ENCODE results near the gene FILIP1L. TPM values are rescaled to one million over a fixed set of nuclear protein-coding genes. Genes with fewer than 3 reads are reported as not detected.

FILIP1L gene
- total RNA-seq, 1 experiment from 2014 or later, result 0.07 TPM

GRCh38 chr3:100004931-100005330, 109.4 kb downstream of the FILIP1L start:
- H3K4me1 Mint-ChIP-seq, result peaks cover 15 to 24% of the 10 kb centered on the region in 2 experiments

More at GRCh38 chr3:100004931-100005330, 109.4 kb downstream of the FILIP1L start:
- Histone ChIP-seq H2AK5ac (ENCODE audit: insufficient read length, low read length) (no peak overlapping the region), H4K20me1 (ENCODE audit: control insufficient read depth, insufficient read depth, insufficient read length) (no peaks in the 10 kb centered on the region), H3K27ac (ENCODE audit: insufficient read length, low read depth, low read length) (no peak overlapping the region), H2BK15ac (ENCODE audit: low read depth, low read length) (no peak overlapping the region), H3K4ac (ENCODE audit: low read depth, low read length) (no peak overlapping the region), H2BK120ac (ENCODE audit: low read depth, low read length, poor library complexity, severe bottlenecking) (no peak overlapping the region), H3K9me3 (ENCODE audit: control insufficient read depth, low read depth, low read length) (no peaks in the 10 kb centered on the region), H3K23ac (ENCODE audit: insufficient read length, low read depth, low read length) (no peak overlapping the region), H3K23me2 (ENCODE audit: insufficient read length, low read depth, low read length, poor library complexity, severe bottlenecking) (no peaks in the 10 kb centered on the region), H3K18ac (ENCODE audit: insufficient read length, low read depth, low read length) (no peak overlapping the region), H3K79me1 (ENCODE audit: insufficient read depth, low read depth, low read length, poor library complexity, severe bottlenecking) (peaks cover 3% of the 10 kb centered on the region), H4K8ac (replicated peaks; ENCODE audit: insufficient read length, low read depth, low read length) (no peak overlapping the region), H3K4me2 (ENCODE audit: insufficient read depth, insufficient read length, low read length) (no peak overlapping the region), H3K56ac (ENCODE audit: insufficient read length, low read depth, low read length) (no peak overlapping the region), H3K4me1 (ENCODE audit: insufficient read depth, low read length) (peaks cover 4% of the 10 kb centered on the region), H2BK12ac (ENCODE audit: insufficient read length, low read depth, low read length) (no peak overlapping the region), H3K14ac (ENCODE audit: insufficient read depth, low read length) (no peak overlapping the region), H3T11ph (ENCODE audit: low read length) (no peak overlapping the region), H3K27me3 (ENCODE audit: insufficient read depth, low read length) (no peaks in the 10 kb centered on the region), H2BK5ac (ENCODE audit: insufficient read length, low read length) (no peak overlapping the region), H3K9ac (ENCODE audit: extremely low read depth, insufficient read length, low read length) (no peak overlapping the region), H3K79me2 (ENCODE audit: insufficient read depth, low read length) (no peaks in the 10 kb centered on the region), H2BK20ac (ENCODE audit: low read depth, low read length, poor library complexity, severe bottlenecking) (no peak overlapping the region), H4K5ac (ENCODE audit: insufficient read length, low read depth, low read length) (no peak overlapping the region), H4K91ac (ENCODE audit: insufficient read length, low read depth, low read length) (no peak overlapping the region), H2AFZ (ENCODE audit: low read length) (no peak overlapping the region)
- DNase-seq, result no peak
- Mint-ChIP-seq H3K9me3 (no peaks in the 10 kb centered on the region), H3K4me3 (no peak overlapping the region), H3K27ac (no peak overlapping the region), H3K36me3 (ENCODE audit: insufficient read depth in 1 of 3, low read depth in 3 of 3) (no peaks in the 10 kb centered on the region), H3K27me3 (ENCODE audit: low read depth) (no peaks in the 10 kb centered on the region)
- no CpG with 5 or more reads among the region's 1 CpG for WGBS (ENCODE audit: extremely low coverage, insufficient read length, low lambda C conversion rate)
- no peak for TF ChIP-seq CTCF (conservative IDR thresholded peaks at IDR 0.05)
